ENCODE measurements around the gene SAXO1.

SAXO1 gene

GRCh38 chr9:18923167-18923566 is 109.8 kb downstream of the SAXO1 start:
- POLR2A ChIA-PET: no interaction called here
- DNase-seq (ENCODE audit: extremely low spot score): no peak
- CTCF ChIA-PET: no interaction called here
- TF ChIP-seq CTCF (IDR thresholded peaks at IDR 0.05; ENCODE audit: control extremely low read depth, extremely low read depth, low read depth, missing control alignments): no peak

- no peak for DNase-seq (ENCODE audit: extremely low spot score)
- CTCF ChIA-PET: no interaction called here
- POLR2A ChIA-PET: no interaction called here
- no peak for TF ChIP-seq CTCF (IDR thresholded peaks at IDR 0.05; ENCODE audit: control extremely low read depth, extremely low read depth, low read depth, missing control alignments)
Observed at GRCh38 chr9:18922161-18922885, 110.7 kb downstream of the SAXO1 start.

- CTCF ChIA-PET: no interaction called here
- DNase-seq (ENCODE audit: extremely low spot score): no peak
- TF ChIP-seq CTCF (IDR thresholded peaks at IDR 0.05; ENCODE audit: control extremely low read depth, extremely low read depth, low read depth, missing control alignments): no peak
- POLR2A ChIA-PET: no interaction called here
Observed at GRCh38 chr9:18921366-18922075, 111.5 kb downstream of the SAXO1 start.

DNA sequence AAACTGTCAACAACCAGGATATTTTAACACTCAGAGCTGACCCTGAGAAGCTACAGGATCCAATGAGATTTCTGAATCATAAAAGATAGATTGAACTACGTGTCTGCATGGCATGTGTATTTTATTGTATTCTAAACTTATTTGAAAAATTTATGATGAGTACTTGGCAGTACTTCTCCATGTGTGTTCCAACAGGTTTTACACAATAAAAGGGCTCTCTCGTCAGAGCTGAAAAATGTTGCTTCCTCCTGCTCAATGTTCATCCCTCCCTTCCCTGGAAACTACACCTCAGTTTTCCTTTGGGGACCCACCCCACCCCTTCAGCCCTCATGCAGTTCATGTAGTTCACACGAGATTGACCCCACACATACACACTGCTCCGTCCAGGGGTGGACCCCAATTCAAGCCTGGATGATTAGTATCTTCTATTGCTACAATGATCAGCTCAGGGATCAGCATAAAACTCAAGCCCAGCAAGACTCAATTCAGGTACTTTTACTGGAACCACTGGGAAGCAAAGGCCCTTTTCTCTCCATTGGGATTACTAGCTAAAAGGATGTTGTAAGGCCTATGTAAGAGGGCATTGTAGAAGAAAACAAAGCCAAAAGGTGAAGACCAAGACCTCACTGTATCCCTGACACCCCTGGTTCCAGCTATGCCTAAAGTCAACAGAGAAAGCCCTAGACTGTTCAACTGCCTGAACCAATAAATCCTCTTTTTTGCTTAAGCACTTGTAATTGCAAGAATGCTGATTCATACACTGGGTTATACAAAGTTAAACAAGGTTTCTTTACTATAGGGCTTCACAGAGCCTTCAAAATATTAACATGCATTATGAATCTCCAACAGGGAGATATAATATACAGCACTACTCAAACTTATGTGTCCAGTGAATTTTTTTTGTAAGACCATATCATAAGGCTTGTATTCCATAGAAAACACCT is 112.6 kb downstream of the SAXO1 start:
- TF ChIP-seq CTCF (IDR thresholded peaks at IDR 0.05; ENCODE audit: control extremely low read depth, extremely low read depth, low read depth, missing control alignments): no peak
- CTCF ChIA-PET: no interaction called here
- POLR2A ChIA-PET: no interaction called here
- DNase-seq (ENCODE audit: extremely low spot score): no peak

DNA sequence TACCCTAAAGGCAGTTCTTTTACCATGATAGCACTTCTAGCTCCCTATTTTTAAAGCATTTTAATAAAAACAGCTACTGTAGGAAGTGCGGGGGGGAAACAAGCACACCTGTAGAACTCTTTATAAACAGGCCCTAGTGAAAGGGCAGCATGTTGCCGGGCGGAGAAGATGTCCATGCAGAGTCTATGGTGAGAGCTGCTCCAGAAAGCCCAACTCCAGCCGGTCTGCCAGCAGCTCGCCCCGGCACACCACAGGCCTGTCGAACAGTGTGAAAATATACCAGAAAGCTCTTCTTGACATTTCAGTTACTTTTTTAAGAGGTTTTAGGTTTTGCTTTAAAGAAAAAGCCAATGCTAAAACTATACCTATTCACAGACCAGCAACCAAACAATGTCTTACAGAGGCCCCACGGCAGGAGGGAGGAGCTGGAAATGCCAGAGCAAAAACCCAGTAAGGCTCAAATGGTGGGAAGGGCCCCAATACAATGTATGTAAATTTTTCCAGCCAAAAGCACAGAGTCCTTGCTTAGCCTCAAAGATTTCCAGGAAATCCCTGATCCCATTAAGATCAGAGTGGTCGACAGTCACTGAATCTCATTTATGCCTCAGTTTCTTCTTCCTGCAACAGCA is 121.2 kb downstream of the SAXO1 start:
- no peak for DNase-seq (ENCODE audit: extremely low spot score)
- no peak for TF ChIP-seq CTCF (IDR thresholded peaks at IDR 0.05; ENCODE audit: control extremely low read depth, extremely low read depth, low read depth, missing control alignments)
- CTCF ChIA-PET: interaction anchor here (1.2 kb wide), 1 partner anchor 21 kb away, joined by 3 read pairs; no protein-coding TSS in a partner anchor
- POLR2A ChIA-PET: no interaction called here

GRCh38 chr9:18910916-18911315 is 122.1 kb downstream of the SAXO1 start:
- TF ChIP-seq CTCF (IDR thresholded peaks at IDR 0.05; ENCODE audit: control extremely low read depth, extremely low read depth, low read depth, missing control alignments): no peak
- DNase-seq (ENCODE audit: extremely low spot score): no peak
- CTCF ChIA-PET: interaction anchor here (1.2 to 1.6 kb wide), 2 partner anchors 15 to 22 kb away, joined by 3 read pairs; no protein-coding TSS in a partner anchor
- POLR2A ChIA-PET: no interaction called here
